Measurements from ENCODE around the gene ITGB1BP2.
"Not testable (repeated sequence)": the region's sequence is repeated elsewhere in the genome, so short reads cannot be mapped to it uniquely, and the experiment has no call there.

ITGB1BP2 gene

GRCh38 chrX:71302461-71303213, 1.1 kb downstream of the ITGB1BP2 start:
- DNase-seq: no peak

- no peak for DNase-seq
Observed at GRCh38 chrX:71304561-71304960, 3.0 kb downstream of the ITGB1BP2 start.

- DNase-seq: no peak
Observed at GRCh38 chrX:71315917-71316316, 14.4 kb downstream of the ITGB1BP2 start.

GRCh38 chrX:71316959-71317358, 15.4 kb downstream of the ITGB1BP2 start:
- DNase-seq: not testable (repeated sequence)

- DNase-seq: no peak
Observed at GRCh38 chrX:71320126-71320525, 18.6 kb downstream of the ITGB1BP2 start.

- DNase-seq: no peak
Observed at GRCh38 chrX:71321731-71322130, 20.2 kb downstream of the ITGB1BP2 start.

- DNase-seq: not testable (repeated sequence)
Observed at GRCh38 chrX:71324452-71324851, 22.9 kb downstream of the ITGB1BP2 start.

GRCh38 chrX:71326394-71326793, 24.8 kb downstream of the ITGB1BP2 start:
- DNase-seq: no peak

- not testable (repeated sequence) for DNase-seq
Observed at GRCh38 chrX:71349151-71349665, 47.7 kb downstream of the ITGB1BP2 start.

- not testable (repeated sequence) for DNase-seq
Observed at GRCh38 chrX:71349867-71350266, 48.3 kb downstream of the ITGB1BP2 start.

GRCh38 chrX:71352439-71352838, 50.9 kb downstream of the ITGB1BP2 start:
- DNase-seq: not testable (repeated sequence)
